Activated CD4-positive, alpha-beta T cell treated with anti-CD3 and anti-CD28 coated beads, Interleukin-2, amount 10 ng/mL, durations not matched to agents 7 days and 5 days (primary cell): ENCODE data around the gene DPH5. TPM values are rescaled to one million over a fixed set of nuclear protein-coding genes. Genes with fewer than 3 reads are reported as not detected.
A peak's percentile ranks its signal among the peaks of the same experiment; 100 is the strongest.
"Not testable (repeated sequence)": the region's sequence is repeated elsewhere in the genome, so short reads cannot be mapped to it uniquely, and the experiment has no call there.

ENCODE experiments used
- CTCF ChIA-PET: fragments of 350-600 bp; sonication (Branson Sonifier 250); formaldehyde crosslinking; loops from one replicate; lab custom pipeline; 2021; ENCODE audit warnings: antibody characterized with exemption; lab: Charles Lee
- POLR2A ChIA-PET: fragments of 350-600 bp; sonication (Branson Sonifier 250); formaldehyde crosslinking; loops from one replicate; lab custom pipeline; 2021; ENCODE audit warnings: antibody characterized with exemption; lab: Charles Lee
- DNase-seq: peaks from one replicate; pipeline ENCODE4 v3.0.0-alpha.2; 2020
- H3K27ac Mint-ChIP-seq: one replicate; pipeline ENCODE4 v1.8.0; 2021; ENCODE audit warnings: mild to moderate bottlenecking, moderate library complexity, mixed read lengths
- H3K27me3 Mint-ChIP-seq: one replicate; pipeline ENCODE4 v1.8.0; 2021; ENCODE audit warnings: mixed read lengths
- H3K36me3 Mint-ChIP-seq: one replicate; pipeline ENCODE4 v1.8.0; 2021; ENCODE audit warnings: low read depth, mixed read lengths
- H3K4me1 Mint-ChIP-seq: one replicate; pipeline ENCODE4 v1.8.0; 2021; ENCODE audit warnings: mixed read lengths
- H3K4me3 Mint-ChIP-seq: one replicate; pipeline ENCODE4 v1.8.0; 2021; ENCODE audit warnings: mild to moderate bottlenecking, moderate library complexity, mixed read lengths
- H3K9me3 Mint-ChIP-seq: one replicate; pipeline ENCODE4 v1.8.0; 2021; ENCODE audit warnings: mixed read lengths
- total RNA-seq, 2 experiments: library from RNA; stranded (reverse); gene quantifications; one replicate each; pipeline ENCODE4 v1.2.3, GENCODE V29; 2021

DPH5 gene
- total RNA-seq, 2 experiments from 2014 or later: 32.8 to 38.9 TPM

DNA sequence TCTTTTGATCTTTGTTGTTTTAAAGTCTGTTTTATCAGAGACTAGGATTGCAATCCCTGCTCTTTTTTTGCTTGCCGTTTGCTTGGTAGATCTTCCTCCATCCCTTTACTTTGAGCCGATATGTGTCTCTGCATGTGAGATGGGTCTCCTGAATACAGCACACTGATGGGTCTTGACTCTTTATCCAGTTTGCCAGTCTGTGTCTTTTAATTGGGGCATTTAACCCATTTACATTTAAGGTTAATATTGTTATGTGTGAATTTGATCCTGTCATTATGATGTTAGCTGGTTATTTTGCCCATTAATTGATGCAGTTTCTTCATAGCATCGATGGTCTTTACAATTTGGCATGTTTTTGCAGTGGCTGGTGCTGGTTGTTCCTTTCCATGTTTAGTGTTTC lies 77.8 kb downstream of the DPH5 start:
- DNase-seq, POLR2A ChIA-PET, H3K27me3 Mint-ChIP-seq, H3K4me3 Mint-ChIP-seq: not testable (repeated sequence)
- Mint-ChIP-seq H3K9me3 (peaks cover 67% of the 10 kb centered on the region), H3K4me1 (peaks cover 70% of the 10 kb centered on the region), H3K27ac (peak overlapping the region; percentile 93), H3K36me3 (peaks cover 94% of the 10 kb centered on the region)
- CTCF ChIA-PET: interaction anchor here (1.7 kb wide), 2 partner anchors 12 to 291 kb away, joined by 4 to 9 read pairs; no protein-coding TSS in a partner anchor

DNA sequence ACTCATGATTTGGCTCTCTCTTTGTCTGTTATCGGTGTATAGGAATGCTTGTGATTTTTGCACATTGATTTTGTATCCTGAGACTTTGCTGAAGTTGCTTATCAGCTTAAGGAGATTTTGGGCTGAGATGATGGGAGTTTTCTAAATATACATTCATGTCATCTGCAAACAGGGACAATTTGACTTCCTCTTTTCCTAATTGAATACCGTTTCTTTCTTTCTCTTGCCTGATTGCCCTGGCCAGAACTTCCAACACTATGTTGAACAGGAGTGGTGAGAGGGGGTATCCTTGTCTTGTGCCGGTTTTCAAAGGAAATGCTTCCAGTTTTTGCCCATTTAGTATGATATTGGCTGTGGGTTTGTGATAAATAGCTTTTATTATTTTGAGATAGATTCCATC lies 79.5 kb downstream of the DPH5 start:
- POLR2A ChIA-PET: not testable (repeated sequence)
- peaks cover 73% of the 10 kb centered on the region for H3K4me1 Mint-ChIP-seq

DNA sequence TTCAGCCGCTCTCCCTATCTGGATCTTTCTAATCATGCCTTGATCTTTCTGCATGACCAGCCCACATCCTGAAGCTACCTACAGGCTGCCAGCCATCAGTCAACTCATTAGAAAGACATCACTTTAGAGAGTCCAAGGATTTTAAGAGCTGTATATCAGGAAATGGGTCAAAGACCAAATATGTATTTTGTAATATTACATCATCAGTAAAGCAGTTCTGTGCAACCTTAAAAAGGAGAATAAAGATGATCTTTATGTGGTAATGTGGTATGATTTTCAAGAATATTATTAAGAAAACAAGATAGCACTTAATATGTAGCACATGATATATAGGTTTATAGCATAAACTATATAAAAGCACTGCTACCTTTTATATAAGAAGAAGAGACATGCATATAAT lies 82.1 kb downstream of the DPH5 start:
- H3K9me3 Mint-ChIP-seq: peaks cover 60% of the 10 kb centered on the region
- POLR2A ChIA-PET: no interaction called here
- DNase-seq: no peak
- peaks cover 87% of the 10 kb centered on the region for H3K36me3 Mint-ChIP-seq
- peaks cover 60% of the 10 kb centered on the region for H3K4me1 Mint-ChIP-seq
- no peaks in the 10 kb centered on the region for H3K27me3 Mint-ChIP-seq
- H3K27ac Mint-ChIP-seq: no peak overlapping the region
- H3K4me3 Mint-ChIP-seq: no peak overlapping the region
- CTCF ChIA-PET: interaction anchor here (1.6 to 4.0 kb wide), 2 partner anchors 9 to 344 kb away, joined by 4 to 13 read pairs; no protein-coding TSS in a partner anchor

More for the DNA sequence above, 79.5 kb downstream of the DPH5 start:
- not testable (repeated sequence) for H3K27me3 Mint-ChIP-seq, DNase-seq, H3K4me3 Mint-ChIP-seq, H3K27ac Mint-ChIP-seq
- Mint-ChIP-seq H3K36me3 (peaks cover 94% of the 10 kb centered on the region), H3K9me3 (peaks cover 66% of the 10 kb centered on the region)
- CTCF ChIA-PET: interaction anchor here (0.6 kb wide), 1 partner anchor 363 kb away, joined by 3 read pairs; no protein-coding TSS in a partner anchor

GRCh38 chr1:100942304-100943046 lies 83.1 kb downstream of the DPH5 start:
- peaks cover 87% of the 10 kb centered on the region for H3K36me3 Mint-ChIP-seq
- no peak overlapping the region for H3K4me3 Mint-ChIP-seq
- peak overlapping the region; percentile 88 for H3K27ac Mint-ChIP-seq
- H3K4me1 Mint-ChIP-seq: peaks cover 53% of the 10 kb centered on the region
- ChIA-PET CTCF (interaction anchor here (1.3 to 4.0 kb wide), 5 partner anchors 8 to 345 kb away, joined by 3 to 13 read pairs (median 4); no protein-coding TSS in a partner anchor), POLR2A (no interaction called here)
- H3K27me3 Mint-ChIP-seq: no peaks in the 10 kb centered on the region
- peaks cover 59% of the 10 kb centered on the region for H3K9me3 Mint-ChIP-seq
- no peak for DNase-seq

- Mint-ChIP-seq H3K9me3 (peaks cover 55% of the 10 kb centered on the region), H3K4me3 (no peak overlapping the region)
- POLR2A ChIA-PET: no interaction called here
These were observed 83.9 kb downstream of the DPH5 start for GRCh38 chr1:100941580-100942216.

GRCh38 chr1:100941098-100941527 lies 84.5 kb downstream of the DPH5 start:
- peak overlapping the region; percentile 46 for H3K4me3 Mint-ChIP-seq

More at GRCh38 chr1:100941580-100942216, 83.9 kb downstream of the DPH5 start:
- CTCF ChIA-PET: interaction anchor here (1.2 to 4.0 kb wide), 6 partner anchors 9 to 350 kb away, joined by 3 to 13 read pairs (median 4); no protein-coding TSS in a partner anchor
- Mint-ChIP-seq H3K36me3 (peaks cover 87% of the 10 kb centered on the region), H3K27me3 (no peaks in the 10 kb centered on the region), H3K4me1 (peaks cover 47% of the 10 kb centered on the region), H3K27ac (peak overlapping the region; percentile 88)
- DNase-seq: no peak

More at GRCh38 chr1:100941098-100941527, 84.5 kb downstream of the DPH5 start:
- Mint-ChIP-seq H3K36me3 (peaks cover 87% of the 10 kb centered on the region), H3K4me1 (peaks cover 45% of the 10 kb centered on the region), H3K9me3 (peaks cover 49% of the 10 kb centered on the region), H3K27ac (peak overlapping the region; percentile 88), H3K27me3 (no peaks in the 10 kb centered on the region)
- ChIA-PET POLR2A (no interaction called here), CTCF (interaction anchor here (1.2 to 4.0 kb wide), 7 partner anchors 10 to 350 kb away, joined by 3 to 13 read pairs (median 4); no protein-coding TSS in a partner anchor)
- peak; percentile 7 for DNase-seq

Other genes with a start within 250 kb of the DPH5 start
- gene EXTL2, start 130.9 kb downstream of the DPH5 start, total RNA-seq: 1 to 10 TPM; 2.4 to 3.5 TPM
- 10 to 100 TPM; 32.8 to 33.9 TPM for gene SLC30A7, start 129.7 kb downstream of the DPH5 start, total RNA-seq
- gene S1PR1, start 211.2 kb upstream of the DPH5 start, total RNA-seq: 100 to 1,000 TPM; 177 to 209 TPM